GM18520 (cell line): Measurements from ENCODE around the gene MSS51.
"Not testable (repeated sequence)": the region's sequence is repeated elsewhere in the genome, so short reads cannot be mapped to it uniquely, and the experiment has no call there.

Experiments
- ATAC-seq: cut with Tn5 transposase; IDR thresholded peaks from one replicate; pipeline ENCODE4 v1.9.1; 2021; ENCODE audit not compliant: unreplicated experiment

The MSS51 gene

DNA sequence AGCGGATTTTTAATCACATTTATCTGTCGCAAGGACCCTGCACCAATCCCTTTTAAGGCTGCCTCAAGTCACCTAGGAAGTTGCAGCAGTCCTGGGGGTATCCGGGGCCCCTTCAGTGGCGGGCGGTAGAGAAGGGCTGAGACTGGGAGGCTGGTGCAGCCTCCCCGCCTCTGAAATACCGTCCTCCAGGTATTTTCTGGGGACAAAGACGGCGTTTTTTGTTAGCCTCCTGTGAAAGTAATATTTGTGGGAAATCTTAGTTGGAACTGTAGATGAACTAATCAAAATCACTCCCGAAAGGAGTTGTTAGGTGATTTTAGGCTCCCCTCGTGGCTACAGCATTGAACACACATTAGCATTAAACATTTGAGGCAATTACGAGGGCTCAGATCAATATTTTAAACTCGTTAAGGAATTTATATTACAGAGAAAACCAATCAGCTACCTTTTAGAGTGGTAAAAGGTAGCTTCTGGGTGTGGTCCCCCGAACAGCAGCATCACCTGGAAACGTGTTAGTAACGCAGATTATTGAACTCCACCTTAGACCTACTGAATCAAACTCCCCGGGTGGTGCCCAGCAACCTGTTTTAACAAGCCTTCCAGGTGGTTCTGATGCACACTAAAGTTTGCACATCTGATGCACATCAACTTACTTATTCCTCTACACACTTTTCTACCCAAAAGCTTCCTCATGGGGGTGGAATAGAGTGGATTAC, 19.0 kb downstream of the MSS51 start:
- ATAC-seq: no peak

DNA sequence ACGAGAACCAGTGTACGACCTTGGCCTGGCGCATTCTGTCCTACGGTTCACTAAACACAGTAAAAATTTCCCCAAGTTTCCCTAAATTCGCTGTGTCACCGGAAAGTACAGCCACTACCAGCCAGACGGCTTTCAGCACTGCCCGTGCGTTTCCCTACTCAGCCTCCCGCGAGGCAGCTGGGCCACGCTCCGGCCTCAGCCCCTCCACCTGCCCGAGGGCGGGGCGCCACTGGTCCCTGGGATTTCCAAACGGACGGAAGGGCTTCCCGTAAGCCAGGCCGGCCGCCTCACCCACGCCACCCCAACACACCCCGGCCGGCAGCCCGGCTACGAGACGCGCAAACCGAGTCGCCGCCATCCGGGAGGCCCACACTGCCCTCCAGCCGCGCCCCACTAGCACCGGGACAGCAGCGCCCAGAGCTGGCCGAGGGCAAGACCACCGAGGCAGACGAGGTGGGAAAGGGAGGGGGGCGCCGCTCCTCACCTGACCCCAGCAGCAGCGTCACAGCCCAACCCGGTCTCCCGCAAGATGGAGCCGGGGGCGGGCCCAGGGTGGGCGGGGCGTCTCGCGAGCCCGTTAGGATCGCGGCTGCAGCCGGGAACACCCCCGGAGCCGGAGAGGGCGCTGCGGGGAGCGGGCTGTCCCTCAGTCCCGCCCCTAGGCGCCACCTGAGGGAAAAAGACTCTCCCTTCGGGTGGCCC, 19.7 kb downstream of the MSS51 start, which contains the start of gene ANXA7:
Gene ANXA7 (minus strand): TSS at position 531 of the 702 bp plus-strand sequence. CDS start 13,202 bp downstream, outside the sequence.
- peak; percentile 81 for ATAC-seq

DNA sequence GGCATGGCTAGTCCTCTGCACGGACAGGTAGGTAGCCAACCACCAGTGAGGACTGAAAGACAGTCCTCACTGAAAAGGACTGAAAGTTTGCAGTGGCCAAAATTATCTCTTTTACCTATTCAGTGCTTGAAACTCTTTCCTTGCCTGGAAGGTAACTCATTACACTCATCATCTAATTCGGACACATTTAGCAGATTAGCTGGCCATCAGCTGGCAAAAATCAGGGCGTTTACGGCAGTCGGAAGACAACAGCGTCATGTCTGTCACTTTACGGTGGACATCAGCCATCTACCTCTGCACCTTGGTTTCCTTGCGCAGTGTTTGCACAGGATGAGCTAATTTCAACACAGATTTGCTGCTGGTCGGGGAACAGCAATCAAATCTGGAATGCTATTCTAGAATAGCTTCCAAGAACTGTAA, 20.2 kb downstream of the MSS51 start:
- ATAC-seq: peak; percentile 16

DNA sequence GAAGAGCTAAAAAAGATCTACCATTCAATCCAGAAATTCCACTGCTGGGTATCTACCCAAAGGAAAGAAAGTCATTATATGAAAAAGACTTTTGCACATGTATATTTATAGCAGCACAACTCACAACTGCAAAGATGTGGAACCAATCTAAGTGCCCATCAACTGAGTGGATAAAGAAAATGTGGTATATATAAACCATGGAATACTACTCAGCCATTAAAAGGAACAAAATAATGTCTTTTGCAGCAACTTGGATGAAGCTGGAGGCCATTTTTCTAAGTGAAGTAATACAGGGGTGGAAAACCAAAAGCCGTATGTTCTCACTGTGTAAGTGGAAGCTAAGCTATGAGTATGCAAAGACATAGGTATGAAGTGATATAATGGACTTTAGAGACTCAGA, 22.5 kb downstream of the MSS51 start:
- no peak for ATAC-seq

DNA sequence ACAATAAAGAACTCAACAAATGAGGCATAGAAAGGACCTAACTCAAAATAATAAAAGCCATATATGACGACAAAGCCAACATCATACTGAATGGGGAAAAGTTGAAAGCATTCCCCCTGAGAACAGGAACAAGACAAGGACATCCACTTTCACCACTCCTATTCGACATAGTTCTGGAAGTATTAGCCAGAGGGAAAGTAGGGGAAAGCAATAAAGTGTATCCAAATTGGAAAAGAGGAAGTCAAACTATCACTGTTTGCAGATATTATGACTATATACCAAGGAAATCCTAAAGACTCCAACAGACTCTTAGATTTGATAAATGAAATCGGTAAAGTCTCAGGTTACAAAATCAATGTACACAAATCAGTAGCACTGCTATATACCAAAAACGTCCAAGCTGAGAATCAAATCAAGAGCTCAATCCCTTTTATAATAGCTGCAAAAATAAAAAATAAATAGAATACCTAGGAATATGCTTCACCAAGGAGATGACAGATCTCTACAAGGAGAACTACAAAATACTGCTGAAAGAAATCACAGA, 24.3 kb downstream of the MSS51 start:
- no peak for ATAC-seq

DNA sequence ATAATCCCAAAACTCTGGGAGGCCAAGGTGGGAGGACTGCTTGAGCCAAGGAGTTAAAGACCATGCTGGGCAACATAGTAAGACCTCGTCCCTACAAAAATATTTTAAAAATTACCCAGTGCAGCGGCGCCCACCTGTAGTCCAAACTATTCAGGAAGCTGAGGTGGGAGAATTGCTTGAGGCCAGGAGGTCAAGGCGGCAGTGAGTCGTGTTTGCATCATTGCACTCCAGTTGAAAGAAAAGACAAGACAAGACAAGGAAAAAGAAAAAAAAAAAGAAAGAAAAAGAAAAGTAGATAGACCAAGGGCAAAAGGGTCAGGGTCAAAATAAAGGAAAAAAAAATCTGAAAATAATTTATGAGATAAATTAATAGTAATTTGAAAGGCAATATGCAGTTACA, 25.3 kb downstream of the MSS51 start:
- ATAC-seq: no peak

DNA sequence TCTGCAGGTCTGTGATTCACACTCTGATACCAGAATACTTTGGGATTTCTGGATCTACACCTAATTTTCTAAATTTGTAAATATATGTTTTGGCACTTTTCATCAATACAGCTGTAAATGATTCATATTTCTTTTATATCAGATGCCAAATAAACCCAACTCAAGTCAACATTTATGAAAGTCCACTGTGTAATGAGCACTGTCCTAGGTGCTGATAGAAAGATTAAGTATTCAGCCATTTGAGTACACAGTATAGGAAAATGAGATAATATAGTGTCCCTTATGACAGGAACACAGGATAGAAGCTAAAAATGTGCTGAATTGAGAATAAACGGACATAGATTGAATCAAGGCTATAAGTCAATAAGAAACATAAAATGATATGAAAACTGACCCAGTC, 25.9 kb downstream of the MSS51 start:
- no peak for ATAC-seq

DNA sequence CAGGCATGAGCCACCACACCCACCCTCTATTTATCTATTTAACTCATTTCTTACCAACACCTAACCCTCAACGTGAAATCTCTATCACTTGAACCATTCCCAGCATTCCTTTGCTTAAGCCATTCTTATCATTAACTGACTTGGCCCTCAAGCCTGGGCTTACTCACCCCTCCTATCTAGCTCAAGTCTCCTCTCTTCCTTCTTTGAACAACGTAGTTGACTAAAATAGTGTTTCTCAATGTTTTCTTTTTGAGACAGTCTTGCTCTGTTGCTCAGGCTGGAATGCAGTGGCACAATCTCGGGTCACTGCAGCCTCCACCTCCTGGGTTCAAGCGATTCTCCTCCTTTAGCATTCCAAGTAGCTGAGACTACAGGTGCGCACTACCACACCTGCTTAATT, 26.5 kb downstream of the MSS51 start:
- no peak for ATAC-seq

DNA sequence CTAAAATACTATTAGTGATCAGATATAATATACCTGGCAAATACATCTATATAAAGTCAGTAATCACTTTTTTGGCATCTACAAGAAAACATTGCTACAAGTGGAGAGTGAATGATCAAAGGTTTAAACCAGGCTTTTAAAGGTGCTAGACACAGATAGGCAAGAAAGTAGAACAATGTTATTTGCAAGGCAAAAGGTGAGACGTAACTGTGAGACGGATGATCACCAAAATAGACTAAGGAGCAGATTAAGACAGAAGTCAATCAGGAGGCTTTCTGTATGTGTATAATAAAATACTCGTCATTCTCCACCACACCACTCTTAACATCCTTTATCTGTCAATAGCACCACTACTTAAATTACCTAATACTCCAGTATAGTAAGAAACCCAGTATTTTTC, 27.8 kb downstream of the MSS51 start:
- no peak for ATAC-seq

DNA sequence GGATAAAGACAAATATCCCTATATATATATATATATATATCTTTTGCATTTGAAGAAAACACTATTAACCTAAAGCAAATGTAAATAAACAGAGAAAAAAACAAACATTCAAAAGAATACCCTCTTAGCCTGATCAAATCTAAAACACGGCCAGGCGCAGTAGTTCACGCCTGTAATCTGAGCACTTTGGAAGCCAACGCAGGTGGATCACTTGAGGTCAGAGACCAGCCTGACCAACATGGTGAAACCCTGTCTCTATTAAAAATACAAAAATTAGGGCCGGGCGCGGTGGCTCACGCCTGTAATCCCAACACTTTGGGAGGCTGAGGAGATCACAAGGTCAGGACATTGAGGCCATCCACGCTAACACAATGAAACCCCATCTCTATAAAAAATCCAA, 28.7 kb downstream of the MSS51 start:
- no peak for ATAC-seq

DNA sequence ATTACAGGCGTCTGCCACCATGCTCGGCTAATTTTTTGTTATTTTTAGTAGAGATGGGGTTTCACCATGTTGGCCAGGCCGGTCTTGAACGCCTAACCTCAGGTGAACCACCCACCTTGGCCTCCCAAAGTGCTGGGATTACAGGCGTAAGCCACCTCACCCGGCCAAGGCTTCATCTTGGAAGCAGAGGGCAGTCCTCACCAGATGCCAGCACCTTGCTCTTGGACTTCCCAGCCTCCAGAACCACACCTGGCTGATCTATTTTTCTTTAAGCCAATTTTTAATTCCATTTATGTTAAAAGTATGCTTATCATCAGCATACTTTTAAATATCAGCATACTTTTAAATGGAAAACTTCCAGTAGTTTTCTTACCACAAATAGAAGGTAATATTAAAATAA, 31.7 kb downstream of the MSS51 start:
- no peak for ATAC-seq

DNA sequence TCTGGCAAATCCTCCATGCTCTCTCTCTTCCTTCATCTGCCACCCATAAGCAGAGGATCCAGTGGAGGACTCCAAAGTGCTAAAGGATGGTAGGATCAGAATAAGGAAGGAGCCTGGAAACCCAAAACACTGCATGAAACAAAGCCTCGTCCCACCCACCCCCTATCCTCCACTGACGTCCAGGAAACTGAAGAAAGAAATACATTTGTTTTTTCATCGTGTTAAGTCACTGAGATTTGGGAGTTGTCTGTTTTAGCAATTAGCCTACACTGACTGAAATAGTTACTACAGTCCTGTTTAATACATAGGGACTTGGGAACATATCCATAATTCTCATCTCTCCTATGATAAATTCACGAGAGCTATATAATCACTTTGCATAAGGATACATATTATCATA, 34.3 kb downstream of the MSS51 start:
- no peak for ATAC-seq

DNA sequence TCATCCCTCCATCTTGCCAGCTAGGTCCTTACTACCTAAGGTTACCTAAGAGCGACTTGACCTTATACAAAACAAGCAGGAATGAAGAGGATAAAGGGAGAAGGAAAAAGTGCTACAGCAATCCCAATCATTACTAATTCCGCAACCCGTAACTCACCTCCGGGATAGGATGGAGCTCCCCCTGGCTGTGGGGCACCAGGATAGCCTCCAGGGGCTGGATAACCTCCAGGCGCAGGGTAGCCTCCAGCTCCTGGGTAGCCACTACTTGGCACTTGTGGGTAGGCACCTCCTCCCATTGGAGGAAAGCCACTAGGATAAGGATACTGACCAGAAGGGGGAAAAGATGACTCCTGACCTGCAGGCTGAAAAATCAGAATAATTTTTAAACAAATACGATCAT, 35.3 kb downstream of the MSS51 start:
- ATAC-seq: no peak

DNA sequence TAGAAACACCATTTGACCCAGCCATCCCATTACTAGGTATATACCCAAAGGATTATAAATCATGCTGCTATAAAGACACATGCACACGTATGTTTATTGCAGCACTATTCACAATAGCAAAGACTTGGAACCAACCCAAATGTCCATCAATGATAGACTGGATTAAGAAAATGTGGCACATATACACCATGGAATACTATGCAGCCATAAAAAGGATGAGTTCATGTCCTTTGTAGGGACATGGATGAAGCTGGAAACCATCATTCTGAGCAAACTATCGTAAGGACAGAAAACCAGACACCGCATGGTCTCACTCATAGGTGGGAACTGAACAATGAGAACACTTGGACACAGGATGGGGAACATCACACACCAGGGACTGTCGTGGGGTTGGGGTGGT, 39.0 kb downstream of the MSS51 start:
- not testable (repeated sequence) for ATAC-seq

DNA sequence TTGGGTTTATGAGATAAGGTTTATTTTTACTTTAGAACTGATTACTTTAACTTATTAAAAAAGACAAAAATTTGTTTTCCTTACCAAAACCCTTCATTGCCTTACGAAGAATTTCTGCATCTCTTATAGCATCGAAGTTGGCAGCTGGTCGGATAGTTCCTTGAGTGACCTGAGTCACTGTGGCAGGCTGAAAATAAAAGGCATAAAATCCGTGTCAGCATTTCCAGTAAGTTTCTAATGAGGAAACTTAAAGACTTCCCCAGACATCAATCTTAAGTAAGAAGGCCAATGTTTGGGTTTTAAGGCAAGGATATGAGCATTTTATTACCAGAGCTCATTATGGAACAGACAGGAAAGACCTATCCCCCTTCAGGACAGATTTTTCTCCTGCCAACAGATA, 45.1 kb downstream of the MSS51 start:
- ATAC-seq: no peak

DNA sequence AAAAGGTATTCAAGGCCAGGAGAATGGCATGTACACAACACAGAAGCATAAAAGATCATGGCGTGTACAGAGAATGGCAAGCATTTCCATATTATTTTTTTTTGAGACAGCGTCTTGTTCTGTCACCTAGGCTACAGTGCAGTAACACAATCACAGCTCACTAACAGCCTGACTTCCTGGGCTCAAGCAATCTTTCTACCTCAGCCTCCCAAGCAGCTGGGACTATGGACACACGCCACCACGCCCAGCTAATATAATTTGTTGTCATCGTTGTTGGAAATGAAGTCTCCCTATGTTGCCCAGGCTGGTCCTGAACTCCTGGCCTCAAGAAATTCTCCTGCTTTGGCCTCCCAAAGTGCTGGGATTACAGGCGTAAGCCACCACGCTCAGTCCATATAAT, 46.8 kb downstream of the MSS51 start:
- ATAC-seq: no peak

DNA sequence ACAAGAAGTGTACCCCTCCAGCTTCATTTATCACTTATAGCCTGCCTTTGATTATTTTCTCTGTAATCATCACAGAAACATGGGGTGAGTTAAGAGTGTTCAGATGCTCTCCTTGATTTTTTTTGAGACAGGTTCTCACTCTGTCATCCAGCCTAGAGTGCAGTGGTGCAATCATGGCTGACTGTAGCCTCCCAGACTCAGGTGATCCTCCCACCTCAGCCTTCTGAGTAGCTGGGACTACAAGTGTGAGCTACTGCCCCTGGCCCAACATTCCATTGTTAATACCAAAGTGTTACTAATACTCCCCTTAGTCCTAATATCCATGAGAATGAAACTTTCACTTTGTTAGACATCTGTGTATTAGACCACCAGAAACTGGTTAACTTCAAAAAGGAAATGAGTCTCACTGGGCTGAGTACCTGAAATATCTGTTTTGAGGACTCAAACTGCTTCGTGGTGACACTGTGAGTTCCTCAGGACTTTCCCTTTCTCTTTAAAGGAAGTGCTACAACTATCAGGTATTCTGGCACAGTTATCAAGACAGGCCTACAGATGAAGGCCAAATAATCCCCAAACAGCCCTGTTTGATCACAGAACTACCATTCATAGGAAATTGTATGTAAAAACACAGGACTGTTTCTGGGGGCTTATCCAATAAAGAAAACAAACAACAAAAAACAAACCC, 54.2 kb downstream of the MSS51 start:
- ATAC-seq: no peak

DNA sequence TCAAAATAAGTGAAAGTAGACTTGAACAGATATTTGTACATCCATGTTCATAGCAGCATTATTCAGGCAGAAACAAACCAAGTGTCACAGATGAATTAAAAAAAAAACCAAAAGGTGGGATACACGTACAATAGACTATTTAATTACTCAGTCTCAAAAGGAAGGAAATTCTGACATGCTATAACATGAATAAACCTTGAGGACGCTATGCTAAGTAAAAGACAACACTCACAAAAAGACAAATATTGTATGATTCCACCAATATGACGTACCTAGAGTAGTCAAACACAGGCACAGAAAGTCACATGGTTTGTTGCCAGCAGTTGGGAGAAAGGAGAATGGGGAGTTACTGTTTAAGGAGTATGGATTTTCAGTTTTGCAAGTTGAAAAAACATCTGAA, 56.7 kb downstream of the MSS51 start:
- ATAC-seq: no peak
